NCI-H446 treated with DMSO at 0.1 percent for 48 hours (cell line): Measurements from ENCODE around the gene MBTD1.
"Not testable (repeated sequence)": the region's sequence is repeated elsewhere in the genome, so short reads cannot be mapped to it uniquely, and the experiment has no call there.

Experiments used
- DNase-seq: peaks from one replicate; lab custom pipeline; 2025; lab: John Stamatoyannopoulos, UW

The MBTD1 gene

DNA sequence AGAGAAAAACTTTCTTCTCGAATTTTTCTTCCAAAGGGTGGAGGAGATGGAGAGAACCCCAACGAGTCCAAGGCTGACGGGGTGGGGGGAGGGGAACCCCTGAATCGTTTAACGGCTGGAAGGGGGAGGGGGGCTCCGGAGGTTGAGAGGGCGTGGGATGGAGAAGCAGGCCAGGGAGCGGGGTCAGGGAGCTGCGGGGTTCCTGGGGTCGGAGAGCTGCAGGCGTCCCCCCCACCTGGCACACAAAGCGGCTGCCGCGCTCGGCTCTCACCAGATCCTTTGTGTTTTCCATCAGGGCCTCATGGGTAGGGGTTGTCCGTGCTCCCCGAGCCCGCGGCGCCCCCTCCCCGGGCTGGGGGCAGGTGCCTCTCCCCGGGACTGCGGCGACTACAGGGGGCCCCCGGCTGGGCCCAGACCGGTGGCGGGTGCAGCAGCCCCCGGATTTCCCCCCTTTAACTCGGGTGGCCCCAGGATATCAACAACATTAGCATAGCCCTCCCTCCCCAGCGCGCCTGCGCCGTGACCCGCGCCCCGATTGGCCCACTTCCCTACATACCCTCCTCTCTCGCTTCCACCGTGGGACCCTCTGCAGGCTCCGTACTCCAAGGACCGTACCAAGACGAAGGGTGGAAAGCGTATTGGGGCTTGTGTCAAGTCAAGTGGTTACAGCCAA lies at the start of gene MBTD1:
MBTD1 (minus strand) TSS at position 486 of the 673 bp plus-strand sequence. CDS start 34,888 bp downstream, outside the sequence.
- peak; percentile 90 for DNase-seq

DNA sequence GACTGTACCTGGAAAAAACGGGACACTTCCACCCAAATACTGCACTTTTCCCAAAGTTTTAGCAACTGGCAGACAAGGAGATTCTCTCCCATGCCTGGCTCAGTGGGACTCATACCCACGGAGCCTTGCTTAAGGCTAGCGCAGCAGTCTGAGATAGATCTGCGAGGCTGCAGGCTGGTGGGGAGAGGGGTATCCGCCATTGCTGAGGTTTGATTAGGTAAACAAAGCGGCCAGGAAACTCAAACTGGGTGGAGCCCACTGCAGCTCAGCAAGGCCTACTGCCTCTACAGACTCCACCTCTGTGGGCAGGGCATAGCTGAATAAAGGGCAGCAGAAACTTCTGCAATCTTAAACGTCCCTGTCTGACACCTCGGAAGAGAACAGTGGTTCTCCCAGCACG lies 45.3 kb upstream of the MBTD1 start:
- DNase-seq, result no peak

DNA sequence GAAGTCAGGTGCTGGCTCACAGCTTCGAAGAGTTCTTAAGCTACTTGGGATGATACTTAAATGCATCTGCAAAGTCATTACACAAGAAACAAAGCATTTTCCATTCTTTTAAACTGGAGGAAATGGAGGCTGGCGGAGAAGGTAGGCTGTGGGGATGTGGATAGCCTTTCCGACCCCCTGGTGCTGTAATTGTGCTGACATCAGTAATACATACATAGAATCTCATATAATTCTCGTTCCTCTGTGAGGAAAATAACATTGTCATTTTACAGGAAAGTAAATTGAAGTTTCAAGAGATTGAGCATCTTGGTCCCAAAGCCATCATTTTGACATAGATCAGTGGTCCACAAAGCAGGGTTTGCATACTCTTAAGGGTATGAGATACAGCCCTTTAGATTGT lies 40.0 kb upstream of the MBTD1 start:
- DNase-seq, result no peak

DNA sequence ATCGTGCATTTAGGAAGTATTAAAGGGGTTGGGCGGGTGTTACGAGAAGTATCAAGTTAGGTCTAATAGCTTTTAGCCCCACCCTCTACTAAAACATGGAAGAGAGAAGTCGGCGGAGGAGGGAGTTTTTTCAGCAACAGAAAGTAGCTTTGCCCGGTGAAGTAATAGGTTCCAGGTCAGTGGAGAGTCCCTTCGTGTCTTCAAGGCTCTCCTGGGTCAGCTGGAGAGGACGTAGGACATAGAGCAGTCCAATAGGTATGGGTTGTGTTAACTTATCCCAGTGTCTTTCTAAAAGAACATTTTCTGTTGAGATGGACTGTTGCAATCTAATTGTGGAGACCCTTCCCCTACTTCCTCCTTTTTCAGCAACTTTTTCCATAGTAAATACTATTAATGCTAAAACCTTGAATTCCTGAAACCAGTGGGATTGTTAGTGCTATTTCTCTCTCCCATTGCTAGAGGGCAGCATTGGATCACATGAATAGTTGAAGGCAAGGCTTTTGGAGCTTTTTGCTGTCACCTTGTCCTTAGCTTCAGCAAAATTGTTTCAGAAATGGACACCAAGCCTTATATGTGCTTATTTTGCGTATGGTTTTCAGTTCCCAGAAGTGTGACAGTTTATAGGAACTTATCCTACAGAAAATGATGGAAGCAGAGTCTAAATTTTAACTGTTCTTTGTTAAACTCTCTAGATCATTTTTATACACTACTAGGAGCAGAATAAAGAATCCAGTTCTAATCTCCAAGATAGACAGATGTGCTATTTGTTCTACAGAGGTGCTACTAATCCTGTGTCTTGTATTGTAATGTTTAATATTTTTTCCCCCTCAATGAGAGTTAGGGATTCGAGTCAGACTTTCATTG lies 38.9 kb upstream of the MBTD1 start:
- peak; percentile 6 for DNase-seq

DNA sequence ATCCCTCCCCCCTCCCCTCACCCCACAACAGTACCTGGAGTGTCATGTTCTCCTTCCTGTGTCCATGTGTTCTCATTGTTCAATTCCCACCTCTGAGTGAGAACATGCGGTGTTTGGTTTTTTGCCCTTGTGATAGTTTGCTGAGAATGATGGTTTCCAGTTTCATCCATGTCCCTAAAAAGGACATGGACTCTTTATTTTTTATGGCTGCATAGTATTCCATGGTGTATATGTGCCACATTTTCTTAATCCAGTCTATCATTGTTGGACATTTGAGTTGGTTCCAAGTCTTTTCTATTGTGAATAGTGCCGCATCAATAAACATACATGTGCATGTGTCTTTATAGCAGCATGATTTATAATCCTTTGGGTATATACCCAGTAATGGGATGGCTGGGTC lies 34.5 kb upstream of the MBTD1 start:
- DNase-seq, result not testable (repeated sequence)

DNA sequence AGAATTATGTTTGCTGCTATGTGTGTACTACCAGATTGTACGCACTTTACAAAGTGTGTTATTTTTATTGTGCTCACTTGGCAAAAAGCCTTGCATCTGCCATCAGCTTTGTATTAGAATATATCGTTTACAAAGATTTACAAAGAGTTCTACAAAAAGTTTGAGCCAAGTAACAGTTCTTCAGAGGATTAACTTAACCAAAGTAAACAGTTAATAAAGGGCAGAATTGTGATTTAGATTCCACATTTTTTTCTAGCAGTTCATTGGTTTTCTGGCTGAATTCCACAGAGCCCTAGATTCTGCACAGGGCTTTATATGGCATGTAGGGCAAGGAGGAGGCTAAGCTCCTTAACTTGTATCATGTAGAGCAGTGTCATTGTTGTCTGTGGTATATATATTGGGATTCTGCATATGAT lies 29.9 kb upstream of the MBTD1 start:
- DNase-seq, result no peak

DNA sequence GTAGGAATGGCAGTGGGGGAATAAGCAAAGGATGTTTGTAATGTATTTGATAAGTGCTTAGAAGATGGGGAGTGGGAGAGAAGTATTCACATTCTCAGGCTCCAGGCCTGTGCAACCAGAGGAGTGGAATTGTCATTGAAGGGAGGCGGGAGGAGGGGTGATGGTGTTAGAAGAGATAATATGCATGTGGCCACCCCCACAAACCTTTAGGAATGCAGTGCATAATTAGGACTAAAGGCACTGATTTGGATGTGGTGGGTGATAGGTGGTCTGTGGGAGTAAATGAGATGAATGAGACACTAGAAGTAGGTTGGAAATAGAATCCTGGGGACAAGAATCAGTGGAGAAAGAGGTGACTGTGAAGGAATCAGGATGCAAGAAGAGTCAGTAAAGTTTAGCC lies 27.6 kb upstream of the MBTD1 start:
- DNase-seq, result no peak

DNA sequence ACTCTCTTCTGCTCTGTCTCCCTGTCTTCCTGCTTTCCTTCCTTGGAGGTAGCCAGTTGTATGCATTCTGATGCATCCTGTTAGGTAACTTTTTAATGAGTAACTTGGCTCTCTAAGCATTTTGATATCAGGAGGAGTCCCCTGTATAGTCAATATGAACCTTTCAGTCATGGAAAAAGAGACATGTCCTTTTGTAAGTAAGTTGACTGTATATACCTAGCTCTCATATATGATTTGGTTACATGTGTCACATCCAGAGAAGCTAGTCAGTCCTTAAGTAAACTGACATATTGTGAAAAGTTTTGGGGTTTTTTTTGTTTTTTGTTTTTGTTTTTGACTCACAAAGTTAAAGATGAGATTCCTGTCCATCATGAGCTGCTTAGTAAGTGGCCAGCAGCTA lies 19.3 kb upstream of the MBTD1 start:
- no peak for DNase-seq

DNA sequence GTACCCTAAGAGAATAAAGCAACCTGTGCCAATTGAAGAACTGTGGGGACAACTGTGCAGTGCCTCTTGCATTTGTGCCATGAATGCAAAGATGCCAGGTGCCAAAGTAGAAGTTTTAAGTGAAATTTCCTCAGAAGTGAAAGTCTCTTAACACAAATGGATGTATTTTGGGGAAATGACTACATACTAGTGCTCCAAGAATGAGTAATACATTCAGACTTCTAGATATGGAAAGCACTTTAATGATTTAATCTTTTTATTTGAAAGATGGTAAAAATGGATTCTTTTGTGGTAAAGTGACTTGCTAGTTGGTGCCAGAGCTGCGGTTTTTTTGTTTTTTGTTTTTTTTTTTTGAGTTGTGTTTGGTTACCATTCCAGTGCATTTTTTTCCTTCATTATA lies 15.5 kb upstream of the MBTD1 start:
- no peak for DNase-seq

DNA sequence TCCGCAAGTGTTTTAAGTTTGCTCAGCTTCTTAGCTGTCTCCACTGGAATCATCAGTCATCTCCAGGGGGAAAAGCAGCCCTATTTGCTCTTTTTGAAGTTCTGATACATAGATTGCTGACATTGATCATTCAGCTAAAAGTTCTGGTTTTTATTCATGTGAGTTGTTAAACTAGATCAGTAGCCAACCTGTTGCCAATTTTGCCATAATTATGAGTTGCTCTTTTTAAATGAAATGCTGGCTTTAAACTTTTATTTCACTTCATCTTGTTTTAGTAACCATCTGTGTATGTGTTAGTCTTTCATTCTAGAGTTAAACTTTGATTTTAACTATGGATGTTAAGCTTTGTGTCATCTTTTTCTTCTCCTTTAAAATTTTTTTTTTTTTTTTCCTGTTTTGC lies 13.0 kb upstream of the MBTD1 start:
- DNase-seq, result no peak

DNA sequence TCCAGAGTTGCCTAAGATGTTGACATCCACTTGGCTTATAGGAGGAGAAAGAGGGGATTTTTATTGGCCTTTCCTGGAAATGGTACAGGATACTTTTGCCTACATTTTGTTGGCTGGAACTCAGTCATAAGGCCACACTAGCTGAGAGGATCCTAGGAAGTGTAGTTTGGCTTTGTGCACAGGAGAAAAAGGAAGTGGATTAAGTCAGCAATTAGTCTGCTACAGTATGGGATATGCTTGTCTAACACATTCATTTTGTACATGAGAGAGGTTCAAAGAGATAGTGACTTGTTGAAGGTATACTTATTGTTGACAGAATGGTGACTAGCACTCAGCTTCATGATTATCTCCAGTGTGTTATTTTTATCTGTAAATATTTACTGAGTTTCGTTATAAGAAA lies 10.8 kb upstream of the MBTD1 start:
- no peak for DNase-seq

DNA sequence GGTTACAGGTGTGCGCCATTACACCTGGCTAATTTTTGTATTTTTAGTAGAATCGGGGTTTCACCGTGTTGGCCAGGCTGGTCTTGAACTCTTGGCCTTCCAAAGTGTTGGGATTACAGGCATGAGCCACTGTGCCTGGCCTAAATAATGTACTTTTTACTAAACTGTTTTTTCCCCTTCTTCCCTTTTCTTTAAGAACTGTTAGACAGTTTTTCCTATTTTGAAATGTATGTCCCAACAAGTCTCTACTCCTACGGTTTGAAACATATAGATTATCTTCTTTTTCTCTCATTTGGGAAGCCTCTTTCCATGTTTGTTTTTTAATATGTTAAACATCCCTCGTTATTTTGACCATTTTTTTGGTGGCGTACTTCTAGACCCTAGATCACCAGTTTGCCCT lies 10.1 kb upstream of the MBTD1 start:
- DNase-seq, result no peak

DNA sequence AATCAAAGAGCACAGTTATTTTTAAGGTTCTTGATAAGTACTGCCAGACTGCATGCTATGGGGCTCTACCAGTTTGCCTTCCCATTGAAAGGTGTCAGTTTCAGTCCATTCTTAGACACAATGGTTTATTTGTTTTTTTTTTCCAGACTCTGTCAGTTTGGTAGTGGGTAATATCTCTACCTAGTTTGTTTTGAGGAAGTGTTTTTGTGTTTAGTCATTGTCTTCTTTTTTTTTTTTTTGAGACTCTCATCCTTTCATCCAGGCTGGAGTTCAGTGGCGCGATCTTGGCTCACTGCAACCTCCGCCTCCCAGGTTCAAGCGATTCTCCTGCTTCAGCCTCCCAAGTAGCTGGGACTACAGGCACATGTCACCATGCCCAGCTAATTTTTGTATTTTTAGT lies 4.6 kb upstream of the MBTD1 start:
- DNase-seq, result not testable (repeated sequence)

DNA sequence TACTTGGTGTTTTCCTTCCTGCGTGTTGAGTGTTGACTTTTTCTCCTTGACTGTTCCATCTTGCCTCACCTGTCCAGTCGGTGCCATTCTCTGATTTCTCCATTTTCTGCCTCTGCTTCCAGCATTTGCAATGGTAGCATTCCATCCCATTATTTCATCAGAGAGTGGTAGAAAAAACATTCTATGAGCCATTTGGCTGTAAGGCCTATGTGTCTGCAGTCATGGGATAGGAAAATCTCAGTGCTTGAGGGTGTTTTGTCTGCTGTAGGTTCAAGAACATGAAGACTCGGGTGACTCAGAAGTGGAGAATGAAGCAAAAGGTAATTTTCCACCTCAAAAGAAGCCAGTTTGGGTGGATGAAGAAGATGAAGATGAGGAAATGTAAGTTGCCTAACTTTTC lies 3.2 kb upstream of the MBTD1 start:
- no peak for DNase-seq

DNA sequence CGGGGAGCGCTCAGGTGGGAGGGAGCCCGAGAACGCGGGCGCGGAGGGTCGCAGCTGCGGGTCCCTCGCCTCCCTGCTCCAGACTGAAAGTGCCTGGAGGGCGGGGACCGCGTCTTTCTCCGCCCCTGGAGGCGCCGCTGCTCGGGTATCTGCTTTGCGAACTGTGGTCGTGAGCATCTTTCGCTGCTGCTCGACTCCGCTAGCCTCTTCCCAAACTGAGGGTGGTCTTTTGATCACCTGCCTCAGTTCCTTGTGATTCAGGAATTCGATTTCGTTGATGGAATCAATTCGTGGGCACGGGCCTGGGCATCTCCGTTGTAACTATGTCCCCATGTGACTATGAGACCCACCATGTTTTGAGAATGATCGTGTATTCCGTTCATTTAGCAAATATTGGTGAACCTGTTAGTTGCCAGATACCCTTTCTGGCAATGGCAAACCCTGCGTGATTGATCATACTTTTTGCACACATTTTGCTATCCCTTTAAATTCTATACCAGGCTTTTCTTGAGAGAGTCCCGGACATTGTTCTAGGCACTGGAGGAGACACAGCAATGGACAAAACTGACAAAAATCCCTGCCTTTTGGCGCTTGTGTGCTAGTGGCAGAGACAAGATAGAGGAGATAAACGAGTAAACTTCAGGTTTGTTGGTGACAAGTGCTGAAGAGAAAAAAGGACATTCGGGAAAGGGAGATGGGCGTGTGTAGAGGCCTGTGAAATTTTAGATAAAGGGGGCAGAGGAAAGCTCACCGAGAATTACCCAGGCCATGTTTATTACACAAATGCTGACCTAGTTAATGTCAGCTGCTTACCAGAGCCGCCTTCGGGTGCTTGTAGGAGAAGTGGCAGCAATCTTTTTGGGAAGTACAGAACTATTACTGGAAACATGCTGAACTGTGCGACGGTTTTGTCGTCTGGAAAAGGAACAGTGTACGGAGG lies 1.4 kb upstream of the MBTD1 start:
- peak; percentile 5 for DNase-seq

DNA sequence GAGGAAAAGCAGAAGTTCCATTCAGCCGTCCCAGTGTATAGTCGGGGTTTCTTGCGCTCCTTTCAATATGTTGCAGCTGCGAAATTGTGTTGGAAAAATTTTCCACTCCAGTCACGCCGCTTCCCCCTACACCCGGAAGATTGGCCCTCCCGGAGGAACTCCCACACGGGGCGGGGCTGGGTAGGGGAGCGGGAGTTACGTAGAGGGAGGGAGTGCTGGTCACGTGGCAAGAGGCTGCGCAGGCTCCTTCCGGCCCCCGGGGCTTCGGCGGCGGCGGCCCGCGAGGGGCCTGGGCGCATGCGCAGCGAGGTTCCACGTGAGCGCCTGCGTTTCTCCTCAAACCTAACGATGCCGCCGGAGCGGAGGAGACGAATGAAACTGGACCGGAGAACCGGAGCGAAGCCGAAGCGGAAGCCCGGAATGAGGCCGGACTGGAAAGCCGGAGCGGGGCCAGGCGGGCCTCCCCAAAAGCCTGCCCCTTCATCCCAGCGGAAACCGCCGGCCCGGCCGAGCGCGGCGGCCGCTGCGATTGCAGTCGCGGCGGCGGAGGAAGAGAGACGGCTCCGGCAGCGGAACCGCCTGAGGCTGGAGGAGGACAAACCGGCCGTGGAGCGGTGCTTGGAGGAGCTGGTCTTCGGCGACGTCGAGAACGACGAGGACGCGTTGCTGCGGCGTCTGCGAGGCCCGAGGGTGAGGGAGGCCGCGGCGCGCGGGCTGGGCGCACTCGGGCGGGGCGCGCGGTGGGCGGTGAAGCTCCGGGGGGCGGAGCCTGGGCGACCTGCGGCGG lies 581 bp upstream of the MBTD1 start, which contains the start of gene UTP18:
UTP18 (plus strand) TSS at position 310 of the 787 bp plus-strand sequence; CDS start at position 349, 39 bp downstream.
- peak; percentile 91 for DNase-seq

DNA sequence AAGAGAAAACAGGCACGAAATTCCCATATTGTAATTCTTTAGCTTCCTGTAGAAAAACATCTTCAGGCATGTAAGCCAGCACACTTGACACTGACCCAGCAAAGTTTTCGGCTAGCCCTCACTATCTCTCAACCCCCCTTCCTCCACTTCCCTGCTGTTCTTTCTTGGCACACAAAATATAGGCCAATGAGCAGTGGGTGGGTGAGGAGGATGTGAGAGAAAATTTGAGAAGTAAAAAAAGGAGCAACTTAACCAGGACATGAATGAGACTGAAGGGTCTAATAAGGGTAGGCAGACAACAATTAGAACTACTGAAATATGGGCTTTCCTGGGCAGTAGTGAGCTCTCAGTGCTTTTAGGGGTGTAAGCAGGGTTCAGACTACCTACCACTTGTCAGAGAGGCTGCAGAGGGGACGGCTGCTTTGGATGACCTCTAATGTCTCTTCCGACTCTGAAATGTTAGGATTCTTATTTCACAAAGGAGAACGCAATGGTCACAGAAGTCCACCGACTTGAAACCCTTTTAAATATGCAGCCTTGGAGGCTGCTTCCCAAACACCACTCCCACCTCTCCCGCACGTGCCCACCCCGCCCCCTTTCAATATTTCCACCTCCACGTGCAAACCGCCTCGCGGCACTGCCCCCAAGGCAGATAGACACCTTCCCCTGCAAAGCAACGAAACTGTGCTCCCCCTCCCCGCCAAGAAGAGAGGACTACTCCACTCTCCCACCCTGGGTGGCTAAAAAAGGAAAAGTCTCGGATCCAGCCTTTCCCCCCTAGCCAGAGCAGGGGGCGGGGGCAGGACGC lies 889 bp downstream of the MBTD1 start:
- DNase-seq, result no peak

DNA sequence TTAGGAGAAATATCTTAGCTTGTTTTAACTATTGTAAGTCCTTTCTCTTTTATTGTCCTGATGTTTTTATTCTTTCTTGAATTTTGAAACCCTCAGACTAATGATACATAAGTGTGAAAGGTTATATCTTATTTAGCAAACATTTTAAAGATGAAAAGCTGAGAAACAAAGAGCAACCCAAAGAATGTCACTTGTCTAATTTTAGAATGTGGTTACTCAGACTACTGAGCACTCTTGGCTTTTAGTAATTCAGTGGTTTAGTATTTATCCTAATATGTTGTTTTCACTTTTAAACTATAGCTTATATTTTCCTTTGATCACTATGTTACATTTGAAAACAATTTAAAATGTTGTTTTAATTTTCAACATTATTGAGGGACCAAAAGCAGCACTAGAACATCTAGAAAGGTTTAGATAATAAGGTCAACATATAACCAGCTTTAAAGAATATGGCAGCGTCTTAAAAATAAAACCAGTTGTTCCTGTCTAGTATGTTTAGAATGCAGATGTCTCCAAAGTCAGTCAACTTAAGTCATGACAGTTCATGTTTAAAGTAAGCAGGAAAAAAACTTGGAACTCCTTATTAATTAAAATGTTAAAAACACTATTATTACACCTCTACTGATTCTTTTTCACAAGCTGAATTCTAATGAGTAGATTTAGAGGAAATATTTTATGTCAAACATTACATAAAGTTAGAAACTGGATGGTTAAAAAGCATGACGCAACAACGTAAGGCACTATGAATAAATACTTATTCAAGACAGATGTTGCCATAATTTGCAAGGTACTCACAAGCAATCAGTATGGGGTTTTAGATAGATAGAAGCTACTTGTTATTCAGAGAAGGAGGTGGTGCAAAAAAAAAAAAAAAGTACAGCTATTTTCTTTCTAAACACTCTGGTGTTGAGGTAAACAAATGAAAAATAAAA lies 2.4 kb downstream of the MBTD1 start:
- no peak for DNase-seq

DNA sequence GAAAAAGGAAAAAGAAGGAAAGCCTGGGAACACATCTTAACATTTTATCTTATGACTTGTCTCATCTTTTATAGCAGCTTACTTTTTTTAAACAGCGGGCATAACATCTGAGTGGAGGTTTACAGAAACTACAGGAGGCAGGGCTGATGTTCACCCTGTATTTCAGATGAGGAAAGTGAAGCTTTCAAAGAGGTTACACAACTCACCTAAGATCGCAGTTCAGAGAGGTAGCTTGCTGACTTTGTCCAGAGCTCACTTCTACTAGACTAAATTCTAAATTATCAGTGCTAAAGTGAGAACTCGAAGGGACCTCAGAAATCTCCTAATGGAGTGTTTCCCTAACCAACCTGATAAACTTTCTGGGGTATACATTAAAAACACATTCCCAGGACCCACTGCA lies 3.7 kb downstream of the MBTD1 start:
- no peak for DNase-seq
